Measurements from ENCODE around the gene NKX6-1.

NKX6-1 gene

DNA sequence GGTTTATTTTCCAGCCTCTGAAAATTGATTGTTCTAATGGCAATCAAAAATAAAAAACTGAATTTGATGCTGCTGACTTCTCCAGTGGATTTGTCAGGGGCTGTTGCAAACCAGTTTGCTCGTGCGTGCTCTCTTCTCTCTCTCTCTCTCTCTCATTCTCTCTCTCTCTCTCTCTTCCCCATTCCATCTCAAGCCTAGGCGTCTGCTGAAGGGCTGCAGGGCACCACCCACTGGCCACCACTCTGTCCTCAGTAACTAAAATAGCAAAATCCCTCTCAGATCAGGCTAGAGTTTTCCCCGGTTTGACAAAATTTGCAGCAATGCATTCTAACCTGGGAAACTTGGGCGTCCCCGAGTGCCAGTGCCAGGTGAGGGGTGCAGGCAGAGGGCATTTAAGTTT is 19.4 kb downstream of the NKX6-1 start:
- Histone ChIP-seq H3K4me2 (ENCODE audit: low read depth, low read length) (no peak overlapping the region), H2AFZ (ENCODE audit: low read length) (no peak overlapping the region), H3K79me2 (ENCODE audit: low read length) (no peaks in the 10 kb centered on the region), H3K4me1 (ENCODE audit: low read length) (no peaks in the 10 kb centered on the region), H3K27me3 (replicated peaks; ENCODE audit: insufficient read depth, low read length) (no peaks in the 10 kb centered on the region), H3K27ac (ENCODE audit: low read length) (no peak overlapping the region), H3K9me3 (replicated peaks; ENCODE audit: insufficient read depth, low read length) (no peaks in the 10 kb centered on the region), H3K9me2 (replicated peaks; ENCODE audit: insufficient read depth, low read length) (no peaks in the 10 kb centered on the region), H4K20me1 (ENCODE audit: insufficient read depth, low read length) (no peaks in the 10 kb centered on the region), H3K4me3 (ENCODE audit: low read length) (no peak overlapping the region), H3F3A (ENCODE audit: insufficient read depth, low read length) (no peaks in the 10 kb centered on the region), H3K36me3 (replicated peaks; ENCODE audit: insufficient read depth, low read length) (no peaks in the 10 kb centered on the region), H3K9ac (ENCODE audit: low read length) (no peak overlapping the region)
- no peak for DNase-seq
- TF ChIP-seq EZH2 (optimal IDR thresholded peaks at IDR 0.05; ENCODE audit: low read depth, low read length) (no peak), EZH2phosphoT487 (IDR thresholded peaks at IDR 0.05; ENCODE audit: low read length) (no peak)
- TF ChIP-seq, protein P1, sequence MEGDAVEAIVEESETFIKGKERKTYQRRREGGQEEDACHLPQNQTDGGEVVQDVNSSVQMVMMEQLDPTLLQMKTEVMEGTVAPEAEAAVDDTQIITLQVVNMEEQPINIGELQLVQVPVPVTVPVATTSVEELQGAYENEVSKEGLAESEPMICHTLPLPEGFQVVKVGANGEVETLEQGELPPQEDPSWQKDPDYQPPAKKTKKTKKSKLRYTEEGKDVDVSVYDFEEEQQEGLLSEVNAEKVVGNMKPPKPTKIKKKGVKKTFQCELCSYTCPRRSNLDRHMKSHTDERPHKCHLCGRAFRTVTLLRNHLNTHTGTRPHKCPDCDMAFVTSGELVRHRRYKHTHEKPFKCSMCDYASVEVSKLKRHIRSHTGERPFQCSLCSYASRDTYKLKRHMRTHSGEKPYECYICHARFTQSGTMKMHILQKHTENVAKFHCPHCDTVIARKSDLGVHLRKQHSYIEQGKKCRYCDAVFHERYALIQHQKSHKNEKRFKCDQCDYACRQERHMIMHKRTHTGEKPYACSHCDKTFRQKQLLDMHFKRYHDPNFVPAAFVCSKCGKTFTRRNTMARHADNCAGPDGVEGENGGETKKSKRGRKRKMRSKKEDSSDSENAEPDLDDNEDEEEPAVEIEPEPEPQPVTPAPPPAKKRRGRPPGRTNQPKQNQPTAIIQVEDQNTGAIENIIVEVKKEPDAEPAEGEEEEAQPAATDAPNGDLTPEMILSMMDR (IDR thresholded peaks at IDR 0.05; ENCODE audit: low read length): no peak

GRCh38 chr4:84477738-84478137 is 21.4 kb downstream of the NKX6-1 start:
- no peak overlapping the region for H2AFZ ChIP-seq (ENCODE audit: low read length)
- TF ChIP-seq EZH2phosphoT487 (IDR thresholded peaks at IDR 0.05; ENCODE audit: low read length) (no peak), EZH2 (optimal IDR thresholded peaks at IDR 0.05; ENCODE audit: low read depth, low read length) (no peak)
- TF ChIP-seq, protein P1 (IDR thresholded peaks at IDR 0.05; ENCODE audit: low read length): no peak
- H3K27me3 ChIP-seq (replicated peaks; ENCODE audit: insufficient read depth, low read length): no peaks in the 10 kb centered on the region
- H3K9ac ChIP-seq (ENCODE audit: low read length): no peak overlapping the region
- no peaks in the 10 kb centered on the region for H3K79me2 ChIP-seq (ENCODE audit: low read length)
- no peak overlapping the region for H3K4me2 ChIP-seq (ENCODE audit: low read depth, low read length)
- no peaks in the 10 kb centered on the region for H3K9me2 ChIP-seq (replicated peaks; ENCODE audit: insufficient read depth, low read length)
- no peaks in the 10 kb centered on the region for H3K9me3 ChIP-seq (replicated peaks; ENCODE audit: insufficient read depth, low read length)
- H3K36me3 ChIP-seq (replicated peaks; ENCODE audit: insufficient read depth, low read length): no peaks in the 10 kb centered on the region
- no peak overlapping the region for H3K4me3 ChIP-seq (ENCODE audit: low read length)
- no peaks in the 10 kb centered on the region for H3K4me1 ChIP-seq (ENCODE audit: low read length)
- H3K27ac ChIP-seq (ENCODE audit: low read length): no peak overlapping the region
- DNase-seq: no peak
- H3F3A ChIP-seq (ENCODE audit: insufficient read depth, low read length): no peaks in the 10 kb centered on the region
- H4K20me1 ChIP-seq (ENCODE audit: insufficient read depth, low read length): no peaks in the 10 kb centered on the region

DNA sequence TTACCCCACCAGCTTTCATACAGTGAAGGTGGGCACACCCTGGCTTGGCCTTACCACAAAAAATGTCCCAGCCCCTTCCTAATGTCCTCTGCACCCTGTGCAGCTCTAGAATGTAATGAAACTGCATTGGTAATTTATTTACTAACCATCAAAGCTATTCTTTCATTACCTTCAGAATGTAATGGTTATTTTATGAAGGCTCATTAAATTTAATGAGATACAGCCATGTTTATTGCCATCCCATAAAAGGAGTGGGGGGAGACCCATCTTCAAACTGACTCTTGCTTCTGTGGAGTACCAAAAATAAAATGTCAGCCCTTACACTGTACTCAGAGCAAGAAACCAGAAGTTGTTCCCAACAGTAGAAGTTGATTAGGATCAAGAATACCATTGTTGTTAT is 25.0 kb downstream of the NKX6-1 start:
- Histone ChIP-seq H3K36me3 (replicated peaks; ENCODE audit: insufficient read depth, low read length) (no peaks in the 10 kb centered on the region), H4K20me1 (ENCODE audit: insufficient read depth, low read length) (no peaks in the 10 kb centered on the region), H3K9me3 (replicated peaks; ENCODE audit: insufficient read depth, low read length) (no peaks in the 10 kb centered on the region), H3F3A (ENCODE audit: insufficient read depth, low read length) (no peaks in the 10 kb centered on the region), H3K79me2 (ENCODE audit: low read length) (no peaks in the 10 kb centered on the region), H3K4me3 (ENCODE audit: low read length) (no peak overlapping the region), H3K9me2 (replicated peaks; ENCODE audit: insufficient read depth, low read length) (no peaks in the 10 kb centered on the region), H3K27me3 (replicated peaks; ENCODE audit: insufficient read depth, low read length) (no peaks in the 10 kb centered on the region), H3K9ac (ENCODE audit: low read length) (no peak overlapping the region), H3K4me2 (ENCODE audit: low read depth, low read length) (no peak overlapping the region), H2AFZ (ENCODE audit: low read length) (no peak overlapping the region), H3K27ac (ENCODE audit: low read length) (no peak overlapping the region), H3K4me1 (ENCODE audit: low read length) (no peaks in the 10 kb centered on the region)
- TF ChIP-seq EZH2phosphoT487 (IDR thresholded peaks at IDR 0.05; ENCODE audit: low read length) (no peak), EZH2 (optimal IDR thresholded peaks at IDR 0.05; ENCODE audit: low read depth, low read length) (no peak)
- TF ChIP-seq, protein P1 (IDR thresholded peaks at IDR 0.05; ENCODE audit: low read length): no peak
- DNase-seq: no peak
